Amniotic stem cell (primary cell): ENCODE results near the gene SYNJ2.

Experiments used
- DNase-seq: peaks from one replicate; lab custom pipeline; 2025; lab: John Stamatoyannopoulos, UW

SYNJ2 gene

GRCh38 chr6:158121335-158121734 lies 139.7 kb downstream of the SYNJ2 start:
- DNase-seq = no peak

DNA sequence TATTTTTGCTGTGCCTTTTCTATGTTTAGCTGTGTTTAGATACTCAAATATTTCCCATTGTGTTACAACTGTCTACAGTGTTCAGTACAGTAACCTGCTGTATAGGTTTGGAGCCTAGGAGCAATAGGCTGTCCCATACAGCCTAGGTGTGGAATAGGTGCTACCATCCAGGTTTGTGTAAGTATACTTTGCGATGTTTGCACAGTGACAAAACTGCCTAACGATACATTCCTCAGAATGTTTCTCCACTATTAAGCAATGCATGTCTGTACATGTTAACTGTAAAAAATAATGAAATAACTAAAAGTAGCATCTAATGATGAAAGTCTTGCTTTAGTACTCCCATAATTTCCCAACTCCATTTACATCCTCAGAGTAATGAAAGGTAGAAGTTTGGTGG lies 140.4 kb downstream of the SYNJ2 start:
- no peak for DNase-seq

- DNase-seq = no peak
These were observed 142.6 kb downstream of the SYNJ2 start for GRCh38 chr6:158124288-158124687.

- DNase-seq = no peak
These were observed 143.6 kb downstream of the SYNJ2 start for GRCh38 chr6:158125271-158125670.

- no peak for DNase-seq
These were observed 150.3 kb downstream of the SYNJ2 start for GRCh38 chr6:158131926-158132325.

GRCh38 chr6:158142789-158143188 lies 161.1 kb downstream of the SYNJ2 start:
- DNase-seq = peak; percentile 40

DNA sequence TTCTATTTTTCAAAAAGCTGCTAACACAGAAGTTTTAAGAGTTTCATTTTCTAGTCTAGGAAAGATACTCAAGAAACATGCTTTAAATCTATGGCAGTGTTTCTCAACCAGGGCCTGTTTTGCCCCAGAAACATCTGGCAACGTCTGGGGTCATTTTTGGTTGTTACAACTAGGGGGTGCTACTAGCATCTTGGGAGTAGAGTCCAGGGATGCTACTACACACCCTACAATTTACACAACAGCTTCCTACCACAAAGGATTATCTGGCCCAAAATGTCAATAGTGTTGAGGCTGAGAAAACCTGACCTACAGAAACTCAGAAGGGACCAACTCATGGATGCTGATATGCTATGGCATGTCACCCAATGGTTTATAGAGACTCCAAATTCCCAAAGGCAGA lies 162.0 kb downstream of the SYNJ2 start:
- no peak for DNase-seq
